Posterior vena cava (tissue), 2 donors: Measurements from ENCODE around the gene SKOR2. TPM values are rescaled to one million over a fixed set of nuclear protein-coding genes. Genes with fewer than 3 reads are reported as not detected.

Experiments
- DNase-seq: peaks from one replicate; pipeline ENCODE4 v3.0.0-alpha.2; 2020; ENCODE audit warnings: low spot score
- intact Hi-C, 2 donors: fragments of 100-400 bp; cut with DNase I; formaldehyde crosslinking; loops; one replicate each; pipeline versions ENCODE4 v1.14.1 to v1.14.2; 2022 to 2023
- total RNA-seq, 2 donors: library from RNA; stranded (reverse); fragmentation: NEBNext Ultra II Directional; extraction: Animal tissue kit (Norgen Biotek cat#: 25700); gene quantifications; one replicate each; pipeline ENCODE4 v1.2.1, GENCODE V29; 2021
- donor health status: DM: yes; HTN: yes; CAD: no.
- donor health status: DM: yes; HTN: yes; CAD: no.

The SKOR2 gene
- total RNA-seq, 2 donors from 2014 or later = not detected

DNA sequence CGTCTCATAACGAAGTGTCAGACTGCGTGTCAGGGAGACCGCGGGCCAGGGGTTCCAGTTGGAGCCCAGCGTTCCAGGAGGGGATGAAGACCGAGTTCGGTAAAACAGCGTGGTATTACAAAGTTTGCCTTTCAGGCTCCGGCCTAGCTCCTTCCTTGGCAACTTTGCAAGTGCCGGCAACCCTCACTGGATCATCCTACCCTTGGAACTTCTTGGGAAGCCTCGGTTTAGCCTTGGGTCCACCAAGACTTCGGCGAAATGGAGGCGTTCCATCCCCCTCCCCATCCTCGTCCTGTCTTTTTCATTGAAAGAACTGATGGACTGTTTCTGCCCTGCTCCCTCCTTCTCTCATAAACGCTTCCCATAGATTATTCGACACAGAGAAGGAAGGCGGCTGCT is 10.4 kb upstream of the SKOR2 start:
- intact Hi-C loops = no loop called here
- DNase-seq = no peak

DNA sequence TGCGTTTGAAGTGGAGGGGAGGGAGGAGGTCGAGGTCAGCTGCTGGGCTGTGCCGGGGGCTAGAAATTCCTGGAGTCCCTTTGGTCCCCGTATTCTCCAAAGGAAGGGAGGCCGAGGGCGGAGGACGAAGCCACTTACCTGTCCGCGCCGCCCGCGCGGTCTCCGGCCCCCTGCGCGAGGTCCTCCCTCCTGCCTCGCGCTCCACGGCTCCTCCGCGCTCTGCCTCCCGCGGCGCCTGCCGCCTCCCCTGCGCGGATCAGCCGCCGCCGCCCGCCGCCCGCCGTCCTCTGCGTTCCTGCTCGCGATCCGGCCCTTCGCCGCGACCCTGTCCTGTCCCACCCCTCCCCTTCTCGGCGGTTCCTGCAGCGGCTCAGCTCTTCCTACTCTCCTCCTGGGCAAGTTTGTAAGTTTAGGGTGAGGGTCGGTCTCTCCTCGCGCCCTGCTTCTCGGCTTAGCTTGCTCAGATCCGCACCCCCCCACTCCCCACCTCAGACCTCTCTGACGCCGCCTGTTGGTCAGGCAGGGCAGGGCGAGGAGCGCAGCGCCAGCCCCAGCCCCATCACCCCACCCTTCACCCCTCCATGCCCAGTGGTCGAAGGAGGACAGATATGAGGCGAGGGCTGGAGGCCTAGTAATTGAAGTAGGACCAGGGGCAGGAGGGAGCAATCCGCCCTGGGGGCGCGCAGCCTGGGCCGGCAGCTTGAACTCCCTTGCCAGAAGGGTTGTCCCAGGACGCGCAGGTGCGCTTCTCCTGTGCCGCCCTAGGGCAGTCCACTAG is 9.7 kb upstream of the SKOR2 start:
- intact Hi-C loops = no loop called here
- DNase-seq = no peak

DNA sequence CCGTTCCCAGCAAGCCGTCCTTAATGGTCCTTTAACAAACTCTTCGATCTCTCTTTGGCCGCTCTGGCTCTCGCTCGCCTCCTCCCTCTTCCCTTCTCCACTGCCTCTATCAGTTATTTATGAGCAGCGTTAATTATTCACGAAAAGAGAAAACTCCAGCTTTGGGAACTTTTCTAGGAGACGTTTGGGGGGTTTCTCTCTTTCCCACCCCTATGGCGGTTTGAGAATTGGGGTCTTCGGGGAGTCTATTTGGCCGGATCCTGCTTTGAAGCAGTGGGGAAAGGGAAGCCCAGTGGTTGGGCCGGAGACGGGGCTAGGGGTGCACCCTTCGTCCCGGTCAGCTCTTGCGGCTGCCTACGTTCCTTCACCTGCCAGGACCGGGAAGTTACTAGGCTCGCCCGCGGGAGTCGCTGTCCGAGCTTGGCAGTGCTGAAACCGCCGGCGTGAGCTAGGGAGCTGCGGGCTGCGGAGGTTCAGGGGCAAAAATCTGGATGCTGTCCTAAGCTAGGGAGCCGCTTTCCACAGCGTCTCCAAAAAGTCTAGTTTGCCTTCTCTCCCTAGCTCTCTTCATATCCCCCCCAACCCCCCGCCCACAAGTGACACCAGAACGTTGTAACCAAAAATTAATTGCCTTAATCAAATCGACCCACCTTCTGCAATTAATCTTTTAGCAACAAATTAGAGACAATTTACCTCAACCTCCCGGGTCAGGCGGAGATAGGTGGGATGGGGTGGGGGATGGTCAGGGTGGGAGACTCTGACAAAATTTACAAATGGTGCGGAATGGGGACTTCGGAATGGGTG is 8.9 kb upstream of the SKOR2 start:
- no peak for DNase-seq

GRCh38 chr18:47254341-47254939 is 3.0 kb upstream of the SKOR2 start:
- no peak for DNase-seq
- intact Hi-C loops = no loop called here

More for the DNA sequence above, 8.9 kb upstream of the SKOR2 start:
- intact Hi-C loops = no loop called here

DNA sequence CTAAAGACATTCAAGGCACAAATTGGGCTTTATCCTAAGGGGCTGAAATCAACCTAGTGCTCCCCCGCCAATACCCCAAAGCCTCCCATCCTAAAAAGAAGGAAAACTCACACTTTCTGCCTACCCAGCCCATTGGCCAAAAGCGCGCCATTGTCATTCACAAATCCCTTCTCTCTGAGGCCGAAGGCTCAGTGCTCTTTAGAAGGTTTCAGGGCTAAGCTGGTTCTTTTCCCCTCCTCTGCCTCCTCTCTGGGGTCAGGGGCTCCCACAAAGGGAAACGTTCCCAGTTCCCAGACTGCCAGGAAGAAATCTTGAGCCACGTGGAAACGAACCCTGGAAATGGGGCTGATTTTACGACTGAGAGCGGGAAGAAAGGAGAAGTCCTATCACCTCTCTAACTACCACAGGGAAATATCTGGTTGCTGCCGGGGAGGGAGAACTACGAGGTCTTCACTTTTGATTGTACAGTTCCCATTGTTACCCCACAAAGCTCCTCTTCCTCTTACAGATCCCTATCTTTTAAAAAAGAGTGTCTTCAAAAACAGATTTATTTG is 1.7 kb upstream of the SKOR2 start:
- intact Hi-C loops = no loop called here
- no peak for DNase-seq

- intact Hi-C loops = no loop called here
- DNase-seq = no peak
These were observed 941 bp downstream of the SKOR2 start for GRCh38 chr18:47250391-47251046.

- DNase-seq = no peak
- intact Hi-C loops = no loop called here
These were observed 2.0 kb downstream of the SKOR2 start for GRCh38 chr18:47249314-47249981.

DNA sequence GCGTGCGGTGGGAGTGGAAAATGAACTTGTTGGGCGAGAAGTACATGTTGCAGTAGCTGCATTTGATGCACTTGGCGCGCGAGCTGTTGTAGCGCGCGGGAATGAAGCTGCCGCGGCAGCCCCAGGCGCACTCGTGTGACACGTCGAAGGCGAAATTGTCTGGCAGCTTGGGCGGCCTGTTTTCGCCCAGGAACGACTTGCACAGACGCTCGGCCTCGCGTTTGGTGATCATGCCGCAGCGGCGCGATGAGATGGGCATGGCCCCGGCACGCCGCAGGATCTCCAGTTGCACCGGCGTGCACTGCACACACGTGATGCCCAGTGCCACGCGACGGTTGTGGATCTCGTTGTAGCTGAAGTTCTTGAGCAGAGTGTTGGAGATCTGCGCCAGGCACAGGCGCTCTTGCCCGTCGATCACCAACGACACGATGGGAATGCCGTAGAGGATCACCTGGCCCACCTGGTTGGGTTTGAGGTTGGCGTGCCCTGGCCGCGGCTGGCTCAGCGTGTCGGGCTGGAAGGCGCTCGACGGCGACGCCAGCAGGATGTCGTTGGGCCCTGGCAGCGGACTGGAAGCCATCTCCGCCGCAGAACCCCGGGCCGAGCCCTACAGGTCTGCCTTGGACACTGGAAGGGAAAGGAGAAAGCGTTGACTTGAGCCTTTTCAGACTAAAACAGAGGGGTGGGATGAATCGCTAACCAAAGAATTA is 2.7 kb downstream of the SKOR2 start:
- intact Hi-C loops = no loop called here
- DNase-seq = no peak

GRCh38 chr18:47248115-47248603 is 3.3 kb downstream of the SKOR2 start:
- DNase-seq = no peak
- intact Hi-C loops = no loop called here

- DNase-seq = no peak
- intact Hi-C loops = no loop called here
These were observed 3.9 kb downstream of the SKOR2 start for GRCh38 chr18:47247416-47248114.

DNA sequence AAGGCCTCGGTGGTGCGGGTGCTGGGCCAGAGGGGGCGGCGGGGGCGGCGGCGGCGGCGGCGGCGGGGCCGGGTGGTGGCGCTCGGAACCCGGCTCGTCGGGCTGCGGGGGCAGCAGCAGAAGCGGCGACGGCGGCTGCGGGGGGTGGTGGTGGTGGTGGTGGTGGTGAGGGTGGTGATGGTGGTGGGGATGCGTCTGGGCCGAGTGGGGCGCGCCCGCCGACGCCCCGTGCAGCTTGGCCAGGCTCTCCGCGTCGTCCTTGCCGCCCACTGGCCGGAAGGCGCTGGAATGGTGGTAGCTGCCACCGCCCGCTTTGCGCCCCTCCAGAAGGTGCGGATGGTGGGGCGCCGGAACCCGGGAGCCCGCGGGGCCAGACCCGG is 4.4 kb downstream of the SKOR2 start:
- no peak for DNase-seq
- intact Hi-C loops = no loop called here

- intact Hi-C loops = no loop called here
- DNase-seq = no peak
These were observed 5.2 kb downstream of the SKOR2 start for GRCh38 chr18:47246027-47246971.

DNA sequence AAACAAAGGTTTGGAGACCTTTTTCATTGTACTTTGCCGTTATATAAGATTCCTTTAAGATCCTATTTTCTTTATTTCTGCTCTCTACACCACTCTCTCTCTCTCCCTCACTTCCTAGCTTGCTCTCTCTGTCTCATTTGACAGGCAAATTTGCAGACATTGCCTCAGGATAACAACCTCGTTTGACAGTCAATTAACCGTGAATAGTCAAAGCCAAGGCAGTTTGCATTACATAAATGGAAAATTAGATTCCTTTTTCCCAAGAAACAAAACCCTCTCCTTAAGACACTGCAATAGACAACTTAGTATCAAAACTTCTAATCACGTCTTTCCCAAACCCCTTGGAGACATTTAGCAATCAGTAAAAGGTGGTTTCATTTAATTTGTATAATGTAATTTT is 7.4 kb downstream of the SKOR2 start:
- DNase-seq = no peak
- intact Hi-C loops = no loop called here

- intact Hi-C loops = no loop called here
- no peak for DNase-seq
These were observed 16.4 kb downstream of the SKOR2 start for GRCh38 chr18:47235096-47235495.

- intact Hi-C loops = no loop called here
- no peak for DNase-seq
These were observed 24.8 kb downstream of the SKOR2 start for GRCh38 chr18:47226660-47227059.

DNA sequence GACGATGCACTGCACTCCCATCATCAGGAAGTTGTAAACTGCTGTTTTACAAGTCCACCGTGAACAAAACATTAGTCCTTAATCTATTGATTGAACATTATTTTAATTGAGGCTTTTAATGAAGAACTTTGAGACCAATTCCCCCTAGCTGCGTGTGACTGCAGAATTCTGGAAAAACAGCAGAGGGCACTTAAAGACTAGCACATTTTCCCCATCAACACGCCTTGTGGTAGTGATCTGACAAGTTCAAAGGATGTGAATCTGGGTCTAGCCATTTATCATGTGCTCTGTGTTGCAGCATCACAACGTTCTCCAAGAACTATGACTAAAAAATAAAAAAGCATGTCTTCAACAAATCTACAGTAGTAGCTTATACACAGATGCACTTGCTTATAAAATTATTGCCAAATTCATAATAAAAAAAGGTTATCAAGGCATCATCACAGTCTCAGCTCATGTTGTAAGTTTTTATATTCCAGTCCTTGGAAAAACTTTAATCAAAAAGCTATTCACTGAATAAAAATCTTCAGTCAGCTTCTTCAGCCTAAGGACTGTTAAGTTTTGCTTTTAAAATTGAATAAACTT is 35.8 kb downstream of the SKOR2 start:
- intact Hi-C loops = loop anchor here in 1 of 2 donors (10.0 kb wide), 2 partner anchors 121 to 539 kb away; no protein-coding TSS in a partner anchor
- no peak for DNase-seq
